B cell (primary cell): ENCODE results near the gene SNCA.

Experiments used
- CTCF ChIP-seq: fragments of 200-600 bp; IDR thresholded peaks from one replicate; pipeline ENCODE4 v1.8.0; 2022; ENCODE audit warnings: antibody characterized with exemption, mild to moderate bottlenecking
- EZH2 ChIP-seq: IDR thresholded peaks from 2 replicates; pipeline ENCODE4 v1.6.1; 2012; ENCODE audit warnings: borderline replicate concordance, low read depth, mild to moderate bottlenecking, moderate library complexity, low read length; ENCODE audit not compliant: insufficient read depth, poor library complexity, severe bottlenecking

DNA sequence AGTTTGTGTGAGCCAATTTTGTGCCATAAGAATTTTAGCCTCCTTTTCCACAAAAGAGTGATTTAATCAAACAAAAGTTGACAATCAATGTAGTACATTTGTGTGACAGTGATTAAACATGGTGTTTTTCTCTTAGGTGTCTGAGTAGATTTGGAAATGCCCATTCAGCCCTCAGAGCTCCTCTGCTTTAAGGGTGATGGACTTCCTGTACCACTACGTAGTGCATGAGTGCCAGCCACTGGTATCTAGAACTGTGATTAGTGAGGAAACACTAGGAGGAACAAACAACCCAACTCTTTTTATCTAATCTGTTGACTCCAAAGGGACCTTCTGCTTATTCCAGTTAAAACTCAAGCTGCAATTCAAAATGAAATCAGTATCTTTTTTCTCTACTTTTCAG lies 151.7 kb downstream of the SNCA start:
- TF ChIP-seq EZH2 (no peak), CTCF (no peak)
